Immature natural killer cell (primary cell): Measurements from ENCODE around the gene AKR1C4. TPM values are rescaled to one million over a fixed set of nuclear protein-coding genes. Genes with fewer than 3 reads are reported as not detected.

Experiments
- DNase-seq, 3 donors: peaks; one replicate each; pipeline ENCODE4 v3.0.0; 2022; ENCODE audit warnings: mixed read lengths in 1 of 3
- H3K27ac Mint-ChIP-seq, 6 donors: one replicate each; pipeline ENCODE4 v1.8.0; 2020; ENCODE audit warnings: mixed read lengths in 6 of 6, mild to moderate bottlenecking in 5 of 6, inconsistent platforms in 4 of 6, moderate library complexity in 3 of 6
- H3K27me3 Mint-ChIP-seq, 3 donors: one replicate each; pipeline ENCODE4 v1.8.0; 2020 to 2021; ENCODE audit warnings: low read depth in 3 of 3, mild to moderate bottlenecking in 3 of 3, mixed read lengths in 3 of 3, moderate library complexity in 3 of 3, inconsistent platforms in 1 of 3
- H3K36me3 Mint-ChIP-seq, 3 donors: one replicate each; pipeline ENCODE4 v1.8.0; 2020; ENCODE audit warnings: mixed read lengths in 3 of 3, inconsistent platforms in 2 of 3, mild to moderate bottlenecking in 2 of 3
- H3K4me1 Mint-ChIP-seq, 2 donors: one replicate each; pipeline ENCODE4 v1.8.0; 2020; ENCODE audit warnings: inconsistent platforms in 2 of 2, mild to moderate bottlenecking in 2 of 2, mixed read lengths in 2 of 2, moderate library complexity in 1 of 2
- H3K4me3 Mint-ChIP-seq, 5 donors: one replicate each; pipeline ENCODE4 v1.8.0; 2020; ENCODE audit warnings: mild to moderate bottlenecking in 5 of 5, mixed read lengths in 5 of 5, inconsistent platforms in 3 of 5, moderate library complexity in 3 of 5
- H3K9me3 Mint-ChIP-seq, 6 donors: one replicate each; pipeline ENCODE4 v1.8.0; 2020; ENCODE audit warnings: mild to moderate bottlenecking in 6 of 6, mixed read lengths in 6 of 6, inconsistent platforms in 4 of 6, moderate library complexity in 3 of 6
- polyA plus RNA-seq, 3 donors: library from polyadenylated mRNA; unstranded; fragments of 300-500 nt; fragmentation: Illumina TruSeq; gene quantifications; one replicate each; pipeline ENCODE4 v1.2.3, GENCODE V29; 2021

Gene AKR1C4
- polyA plus RNA-seq, 3 donors from 2014 or later: not detected

DNA sequence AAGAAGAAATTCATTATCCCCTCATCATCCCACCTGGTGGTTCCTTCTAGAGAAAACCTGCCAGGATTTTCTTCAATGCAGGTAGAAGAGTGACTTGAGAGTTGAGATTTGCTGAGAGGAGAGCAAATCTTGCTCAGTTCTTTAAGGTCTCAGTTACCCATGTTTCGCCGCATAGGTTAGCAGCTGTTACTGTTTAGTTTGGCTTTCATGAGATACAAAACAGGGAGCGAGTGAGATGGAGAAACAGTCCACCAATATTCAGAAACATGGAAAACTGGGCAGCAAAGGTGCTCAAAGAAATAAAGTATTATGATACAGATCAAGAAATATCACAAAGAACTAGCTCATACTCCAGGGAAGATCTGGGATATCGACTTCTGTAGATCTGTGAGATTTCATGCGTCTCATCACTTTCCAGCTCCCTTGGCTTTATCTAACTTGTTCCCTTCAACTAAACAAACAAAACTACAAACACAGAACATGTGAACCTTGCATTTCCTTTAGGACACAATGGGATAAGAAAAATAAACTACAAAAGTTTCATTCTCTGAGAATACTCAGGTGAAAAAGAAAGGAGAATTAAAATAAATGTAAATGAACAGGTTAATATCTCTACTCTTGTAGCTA is 63.4 kb downstream of the AKR1C4 start:
- Mint-ChIP-seq H3K9me3 (peaks cover 0 to 6% (median under 1%) of the 10 kb centered on the region in 6 donors), H3K27ac (no peak overlapping the region), H3K27me3 (no peaks in the 10 kb centered on the region), H3K4me3 (no peak overlapping the region), H3K36me3 (peaks cover 12 to 34% (median 19%) of the 10 kb centered on the region in 3 donors), H3K4me1 (no peaks in the 10 kb centered on the region)
- no peak for DNase-seq

DNA sequence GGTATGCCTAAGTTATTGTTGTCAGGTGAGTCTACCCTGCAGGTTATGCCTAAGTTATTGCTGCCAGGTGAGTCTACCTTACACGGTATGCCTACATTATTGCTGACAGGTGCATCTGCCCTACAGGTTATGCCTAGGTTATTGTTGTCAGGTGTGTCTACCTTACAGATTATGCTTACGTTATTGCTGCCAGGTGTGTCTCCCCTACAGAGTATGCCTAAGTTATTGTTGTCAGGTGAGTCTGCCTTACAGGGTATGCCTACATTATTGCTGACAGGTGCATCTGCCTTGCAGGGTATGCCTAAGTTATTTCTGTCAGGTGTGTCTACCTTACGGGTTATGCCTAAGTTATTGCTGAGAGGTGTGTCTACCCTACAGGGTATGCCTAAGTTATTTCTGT is 64.2 kb downstream of the AKR1C4 start:
- Mint-ChIP-seq H3K9me3 (peaks cover 0 to 6% (median 1%) of the 10 kb centered on the region in 6 donors), H3K36me3 (peaks cover 18 to 40% (median 23%) of the 10 kb centered on the region in 3 donors), H3K27ac (no peak overlapping the region), H3K4me3 (no peak overlapping the region), H3K27me3 (no peaks in the 10 kb centered on the region), H3K4me1 (no peaks in the 10 kb centered on the region)
- no peak for DNase-seq

DNA sequence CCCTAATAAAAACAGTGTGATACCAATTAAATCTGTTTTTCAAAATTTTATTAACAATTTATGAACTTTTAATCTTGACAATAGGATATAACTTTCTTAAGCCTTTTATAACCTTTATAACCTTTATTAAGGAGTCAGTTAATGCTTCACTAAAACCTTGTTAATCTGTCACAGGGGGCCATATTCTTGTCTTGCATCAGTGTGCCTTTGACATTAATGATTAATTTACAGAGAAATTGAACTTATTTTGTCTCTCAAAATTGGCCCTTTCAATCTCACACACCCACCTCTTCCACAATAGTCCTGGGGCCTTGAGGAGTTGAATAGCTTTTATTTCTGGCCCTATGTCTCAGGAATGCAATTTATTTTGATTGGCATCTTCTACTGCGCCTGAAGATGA is 68.5 kb downstream of the AKR1C4 start:
- no peaks in the 10 kb centered on the region for H3K27me3 Mint-ChIP-seq
- H3K9me3 Mint-ChIP-seq: peaks cover 1 to 13% (median 3%) of the 10 kb centered on the region in 6 donors
- no peak overlapping the region for H3K4me3 Mint-ChIP-seq
- no peaks in the 10 kb centered on the region for H3K4me1 Mint-ChIP-seq
- peaks cover 30 to 50% (median 43%) of the 10 kb centered on the region in 3 donors for H3K36me3 Mint-ChIP-seq
- no peak overlapping the region for H3K27ac Mint-ChIP-seq
- DNase-seq: no peak

DNA sequence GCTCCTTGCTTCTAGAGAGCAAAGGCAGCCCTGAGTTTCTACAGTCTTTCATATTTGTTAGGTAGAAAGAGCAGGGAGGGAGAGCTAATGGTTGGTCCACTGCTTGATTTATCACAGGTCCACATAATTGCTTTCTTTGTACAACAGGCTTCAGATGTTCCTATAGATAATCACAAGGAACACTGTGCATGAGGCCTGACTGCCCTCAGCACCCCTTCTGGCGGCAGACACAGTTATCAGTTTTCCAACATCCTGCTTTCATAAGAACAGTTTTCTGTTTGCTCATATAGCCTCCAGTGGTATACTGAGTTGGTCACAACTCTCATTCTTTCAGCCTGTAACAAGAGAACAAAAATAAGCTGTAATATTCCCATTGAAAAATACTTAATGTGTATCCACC is 69.7 kb downstream of the AKR1C4 start:
- Mint-ChIP-seq H3K9me3 (peaks cover 1 to 13% (median 3%) of the 10 kb centered on the region in 6 donors), H3K4me3 (no peak overlapping the region), H3K27me3 (no peaks in the 10 kb centered on the region), H3K27ac (no peak overlapping the region), H3K36me3 (peaks cover 41 to 48% (median 47%) of the 10 kb centered on the region in 3 donors), H3K4me1 (no peaks in the 10 kb centered on the region)
- DNase-seq: no peak

DNA sequence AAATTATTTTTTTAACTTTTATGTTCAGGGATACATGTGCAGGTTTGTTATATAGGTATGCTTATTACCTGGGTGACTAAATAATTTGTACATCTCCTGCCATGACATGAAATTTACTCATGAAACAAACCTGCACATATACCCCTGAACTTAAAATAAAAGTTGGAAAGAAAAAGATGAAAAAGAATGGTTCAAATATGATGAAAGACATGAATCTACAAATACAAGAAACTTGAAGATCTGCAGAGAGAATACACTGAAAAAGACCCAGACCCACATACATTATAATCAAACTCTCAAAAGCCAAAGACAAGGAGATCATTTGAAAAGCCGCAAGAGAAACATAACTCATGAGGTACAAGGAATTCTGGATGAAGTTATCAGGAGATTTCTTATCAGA is 70.2 kb downstream of the AKR1C4 start:
- Mint-ChIP-seq H3K9me3 (peaks cover 1 to 13% (median 3%) of the 10 kb centered on the region in 6 donors), H3K36me3 (peaks cover 45 to 48% (median 45%) of the 10 kb centered on the region in 3 donors), H3K27ac (no peak overlapping the region), H3K27me3 (no peaks in the 10 kb centered on the region), H3K4me3 (no peak overlapping the region), H3K4me1 (peaks cover 0 to 1% of the 10 kb centered on the region in 2 donors)
- no peak for DNase-seq

DNA sequence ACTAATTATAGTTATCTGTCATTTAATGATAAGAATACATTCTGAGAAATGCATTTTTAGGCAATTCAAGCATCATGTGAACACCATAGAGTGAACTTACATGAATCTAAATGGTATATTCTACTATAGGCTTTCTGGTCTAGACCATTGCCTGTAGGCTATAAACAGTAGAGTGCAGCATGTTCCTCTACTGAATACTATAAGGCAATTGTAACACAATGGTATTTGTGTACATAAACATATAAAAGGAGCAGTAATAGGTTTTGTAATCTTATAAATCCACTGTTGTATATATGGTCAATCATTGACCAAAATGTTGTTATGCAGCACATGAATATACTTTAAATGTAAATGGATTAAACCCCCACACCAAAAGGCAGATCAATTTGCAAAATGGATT is 71.6 kb downstream of the AKR1C4 start:
- no peaks in the 10 kb centered on the region for H3K27me3 Mint-ChIP-seq
- no peak overlapping the region for H3K4me3 Mint-ChIP-seq
- peaks cover 1 to 13% (median 3%) of the 10 kb centered on the region in 6 donors for H3K9me3 Mint-ChIP-seq
- no peak for DNase-seq
- peaks cover 47 to 50% (median 48%) of the 10 kb centered on the region in 3 donors for H3K36me3 Mint-ChIP-seq
- peaks cover 6 to 13% of the 10 kb centered on the region in 2 donors for H3K4me1 Mint-ChIP-seq
- H3K27ac Mint-ChIP-seq: no peak overlapping the region

Other genes starting within 250 kb of the AKR1C4 start
- not detected for gene AKR1C1, start 233.4 kb upstream of the AKR1C4 start, polyA plus RNA-seq
- not detected for gene AKR1C2, start 193.0 kb upstream of the AKR1C4 start, polyA plus RNA-seq
- 100 to 1,000 TPM; 219 to 534 (median 321) TPM for gene AKR1C3, start 102.4 kb upstream of the AKR1C4 start, polyA plus RNA-seq
- gene AKR1C8, start 11.7 kb upstream of the AKR1C4 start, polyA plus RNA-seq: not detected
- not detected for gene UCN3, start 168.1 kb downstream of the AKR1C4 start, polyA plus RNA-seq
- not detected for gene TUBAL3, start 208.0 kb downstream of the AKR1C4 start, polyA plus RNA-seq
- 1 to 10 TPM; 1.5 to 2.3 (median 2.3) TPM for gene NET1, start 215.7 kb downstream of the AKR1C4 start, polyA plus RNA-seq